Activated CD8-positive, alpha-beta memory T cell treated with anti-CD3 and anti-CD28 coated beads for 24 hours (primary cell): ENCODE data around the gene PRPF8.

Source experiments
- DNase-seq: peaks from one replicate; pipeline ENCODE4 v3.0.0-alpha.2; 2020

PRPF8 gene

GRCh38 chr17:1624650-1625049, 60.0 kb downstream of the PRPF8 start:
- no peak for DNase-seq

GRCh38 chr17:1623057-1623630, 61.5 kb downstream of the PRPF8 start:
- no peak for DNase-seq

GRCh38 chr17:1621273-1621954, 63.3 kb downstream of the PRPF8 start:
- no peak for DNase-seq

- no peak for DNase-seq
Measured at GRCh38 chr17:1620486-1620885, 64.2 kb downstream of the PRPF8 start.

GRCh38 chr17:1617620-1618174, 67.0 kb downstream of the PRPF8 start:
- no peak for DNase-seq

GRCh38 chr17:1616101-1616500, 68.6 kb downstream of the PRPF8 start:
- no peak for DNase-seq

- DNase-seq, result no peak
Measured at GRCh38 chr17:1612400-1612799, 72.3 kb downstream of the PRPF8 start.

- DNase-seq, result no peak
Measured at GRCh38 chr17:1611715-1612114, 73.0 kb downstream of the PRPF8 start.

- no peak for DNase-seq
Measured at GRCh38 chr17:1608676-1609075, 76.0 kb downstream of the PRPF8 start.

- DNase-seq, result no peak
Measured at GRCh38 chr17:1607971-1608320, 76.7 kb downstream of the PRPF8 start.

GRCh38 chr17:1606352-1606985, 78.2 kb downstream of the PRPF8 start:
- DNase-seq, result peak; percentile 65

- no peak for DNase-seq
Measured at GRCh38 chr17:1605681-1606351, 78.9 kb downstream of the PRPF8 start.

- no peak for DNase-seq
Measured at GRCh38 chr17:1604831-1605528, 79.7 kb downstream of the PRPF8 start.

GRCh38 chr17:1601571-1601970, 83.1 kb downstream of the PRPF8 start:
- no peak for DNase-seq
